H1 (cell line): Measurements from ENCODE around the gene PRODH2. TPM values are rescaled to one million over a fixed set of nuclear protein-coding genes. Genes with fewer than 3 reads are reported as not detected.

ENCODE experiments used
- CTCF ChIA-PET: fragments of 300-600 bp; sonication (Branson Sonifier 250); formaldehyde crosslinking; loops from one replicate; lab custom pipeline; 2021; ENCODE audit not compliant: partially characterized antibody; lab: Charles Lee
- POLR2A ChIA-PET: fragments of 300-600 bp; sonication (Branson Sonifier 250); formaldehyde crosslinking; loops from one replicate; lab custom pipeline; 2021; ENCODE audit warnings: inconsistent platforms; ENCODE audit not compliant: partially characterized antibody; lab: Charles Lee
- DNase-seq, 2 experiments: peaks; one replicate each; pipeline versions ENCODE4 v3.0.0 to v3.0.0-alpha.2; 2010 to 2022; ENCODE audit warnings: low spot score in 2 of 2, low read depth in 1 of 2, mixed read lengths in 1 of 2
- FAIRE-seq: peaks from 2 replicates; lab custom pipeline; 2011; peaks lifted over from hg19 to GRCh38; lab: Jason Lieb, UNC
- H2AFZ ChIP-seq: 2 replicates; pipeline ENCODE4 v1.8.1; 2012; ENCODE audit warnings: low read length, inconsistent platforms
- H2AK5ac ChIP-seq: 2 replicates; pipeline ENCODE4 v1.6.1; 2013; ENCODE audit warnings: low read depth, low read length
- H2BK120ac ChIP-seq: replicated peaks from 2 replicates; pipeline ENCODE3; 2013; ENCODE audit warnings: low read depth, low read length, inconsistent platforms
- H2BK12ac ChIP-seq: 2 replicates; pipeline ENCODE4 v1.6.1; 2013; ENCODE audit warnings: low read depth, low read length
- H2BK15ac ChIP-seq: 2 replicates; pipeline ENCODE4 v1.6.1; 2013; ENCODE audit warnings: low read length
- H2BK20ac ChIP-seq: 2 replicates; pipeline ENCODE4 v1.6.1; 2013; ENCODE audit warnings: low read length
- H2BK5ac ChIP-seq: 2 replicates; pipeline ENCODE4 v1.6.1; 2013; ENCODE audit warnings: low read depth, low read length
- H3K14ac ChIP-seq: 2 replicates; pipeline ENCODE4 v1.6.1; 2013; ENCODE audit warnings: inconsistent platforms; ENCODE audit not compliant: insufficient read length
- H3K18ac ChIP-seq: 2 replicates; pipeline ENCODE4 v1.6.1; 2013; ENCODE audit warnings: low read length; ENCODE audit errors: extremely low read depth
- H3K23ac ChIP-seq: 2 replicates; pipeline ENCODE4 v1.6.1; 2013; ENCODE audit warnings: inconsistent platforms; ENCODE audit not compliant: insufficient read length
- H3K23me2 ChIP-seq: 2 replicates; pipeline ENCODE4 v1.6.1; 2013; ENCODE audit warnings: low read depth, low read length
- H3K27ac ChIP-seq: 2 replicates; pipeline ENCODE4 v1.6.1; 2011; ENCODE audit warnings: low read depth, low read length, inconsistent platforms
- H3K27me3 ChIP-seq, 4 experiments: replicated peaks in 1 of 4; 1 replicate in 1 of 4; 2 replicates in 3 of 4; pipeline versions ENCODE4 v1.6.1 to v1.8.1; 2011 to 2013; ENCODE audit warnings: low read length in 3 of 4, mild to moderate bottlenecking in 3 of 4, inconsistent platforms in 2 of 4, mixed read lengths in 2 of 4, moderate library complexity in 1 of 4; ENCODE audit not compliant: control insufficient read depth in 3 of 4, insufficient read depth in 3 of 4; ENCODE audit errors: extremely low read depth in 1 of 4
- H3K36me3 ChIP-seq, 4 experiments: 2 replicates each; pipeline versions ENCODE4 v1.6.1 to v1.8.1; 2011 to 2013; ENCODE audit warnings: mild to moderate bottlenecking in 4 of 4, low read length in 3 of 4, moderate library complexity in 2 of 4, control low read depth in 1 of 4, inconsistent platforms in 1 of 4; ENCODE audit not compliant: insufficient read depth in 4 of 4, control insufficient read depth in 2 of 4
- H3K4ac ChIP-seq: replicated peaks from 2 replicates; pipeline ENCODE3; 2013; ENCODE audit warnings: low read length, low read depth, mixed read lengths, inconsistent platforms; ENCODE audit not compliant: insufficient read length
- H3K4me1 ChIP-seq, 4 experiments: replicated peaks in 1 of 4; 1 replicate in 1 of 4; 2 replicates in 3 of 4; pipeline versions ENCODE4 v1.6.1 to v1.8.1; 2011 to 2013; ENCODE audit warnings: low read length in 3 of 4, inconsistent platforms in 2 of 4, mixed read lengths in 1 of 4; ENCODE audit not compliant: insufficient read depth in 4 of 4, control insufficient read depth in 3 of 4
- H3K4me2 ChIP-seq, 2 experiments: 2 replicates each; pipeline versions ENCODE4 v1.6.1 to v1.8.1; 2011 to 2013; ENCODE audit warnings: low read depth in 2 of 2, low read length in 2 of 2, control low read depth in 1 of 2, inconsistent platforms in 1 of 2, mild to moderate bottlenecking in 1 of 2; ENCODE audit not compliant: insufficient read depth in 1 of 2
- H3K4me3 ChIP-seq, 4 experiments: fragments of 200-600, 300-600 bp in 1 of 4; sonication (generic), shearing (Covaris generic), sonication (Bioruptor Twin) in 1 of 4; 2 replicates each; pipeline versions ENCODE4 v1.5.1 to v1.8.1; 2011 to 2016; ENCODE audit warnings: low read length in 4 of 4, low read depth in 3 of 4, control low read depth in 2 of 4, inconsistent platforms in 2 of 4, mild to moderate bottlenecking in 2 of 4, mixed read lengths in 1 of 4, moderate library complexity in 1 of 4; ENCODE audit not compliant: insufficient read depth in 2 of 4; ENCODE audit errors: extremely low read depth in 1 of 4
- H3K56ac ChIP-seq: replicated peaks from 2 replicates; pipeline ENCODE3; 2013; ENCODE audit warnings: low read depth, mild to moderate bottlenecking, mixed read lengths, low read length, inconsistent platforms; ENCODE audit not compliant: insufficient read length
- H3K79me1 ChIP-seq: 2 replicates; pipeline ENCODE4 v1.6.1; 2013; ENCODE audit warnings: low read depth, low read length, control low read depth
- H3K79me2 ChIP-seq, 2 experiments: 2 replicates each; pipeline versions ENCODE4 v1.6.1 to v1.8.1; 2012 to 2013; ENCODE audit warnings: low read length in 2 of 2, mild to moderate bottlenecking in 2 of 2, inconsistent platforms in 1 of 2; ENCODE audit not compliant: insufficient read depth in 2 of 2, control insufficient read depth in 1 of 2
- H3K9ac ChIP-seq, 4 experiments: replicated peaks in 1 of 4; 1 replicate in 1 of 4; 2 replicates in 3 of 4; pipeline versions ENCODE4 v1.6.1 to v1.8.1; 2011 to 2013; ENCODE audit warnings: low read depth in 3 of 4, low read length in 3 of 4, control low read depth in 2 of 4, mild to moderate bottlenecking in 2 of 4, moderate library complexity in 2 of 4, inconsistent platforms in 1 of 4; ENCODE audit errors: extremely low read depth in 1 of 4
- H3K9me3 ChIP-seq, 2 experiments: 2 replicates each; pipeline versions ENCODE4 v1.6.1 to v1.8.1; 2012 to 2013; ENCODE audit warnings: mild to moderate bottlenecking in 2 of 2, moderate library complexity in 2 of 2, control low read depth in 1 of 2, inconsistent platforms in 1 of 2, low read depth in 1 of 2, low read length in 1 of 2, mixed read lengths in 1 of 2; ENCODE audit not compliant: insufficient read depth in 2 of 2
- H4K20me1 ChIP-seq, 2 experiments: replicated peaks in 1 of 2; 2 replicates each; pipeline versions ENCODE3 to v1.8.1; 2011 to 2013; ENCODE audit warnings: inconsistent platforms in 2 of 2, low read length in 2 of 2, mild to moderate bottlenecking in 1 of 2; ENCODE audit not compliant: insufficient read depth in 2 of 2, control insufficient read depth in 1 of 2
- H4K5ac ChIP-seq: 2 replicates; pipeline ENCODE4 v1.6.1; 2013; ENCODE audit warnings: low read length, low read depth, mixed read lengths, inconsistent platforms; ENCODE audit not compliant: insufficient read length
- H4K8ac ChIP-seq: 2 replicates; pipeline ENCODE4 v1.8.0; 2013; ENCODE audit warnings: mild to moderate bottlenecking, moderate library complexity, low read length, inconsistent platforms; ENCODE audit not compliant: insufficient read depth; ENCODE audit errors: extremely low read depth
- H4K91ac ChIP-seq: replicated peaks from 2 replicates; pipeline ENCODE3; 2013; ENCODE audit warnings: low read length, mixed read lengths, inconsistent platforms; ENCODE audit not compliant: insufficient read length
- BCL11A ChIP-seq, 2 experiments: IDR thresholded peaks; one replicate each; pipeline ENCODE4 v1.6.1; 2011; ENCODE audit warnings: low read depth in 2 of 2, low read length in 2 of 2, mild to moderate bottlenecking in 2 of 2
- CBX8 ChIP-seq: fragments of 300-800, 300-1000 bp; sonication (generic); IDR thresholded peaks from 2 replicates; pipeline ENCODE4 v1.7.1; 2016; ENCODE audit warnings: low read depth, low read length, borderline replicate concordance
- FOSL1 ChIP-seq: IDR thresholded peaks from 2 replicates; pipeline ENCODE4 v1.6.1; 2011; ENCODE audit warnings: mild to moderate bottlenecking, low read depth, low read length, moderate library complexity; ENCODE audit not compliant: insufficient read depth
- GTF2F1 ChIP-seq: IDR thresholded peaks from 2 replicates; pipeline ENCODE4 v1.6.1; 2012; ENCODE audit warnings: low read depth, low read length, improper control_type of control experiment, borderline replicate concordance
- ZNF274 ChIP-seq: IDR thresholded peaks from 2 replicates; pipeline ENCODE4 v1.7.0; 2012; ENCODE audit warnings: low read length, borderline replicate concordance; ENCODE audit errors: extremely low read depth
- WGBS, 2 experiments: shearing (Covaris generic) in 1 of 2; methylation state at CpG; one replicate each; pipeline versions ENCODE4 v1.1.6 to v1.1.7; 2013 to 2015; ENCODE audit warnings: low lambda C conversion rate in 2 of 2, mixed read lengths in 2 of 2, inconsistent platforms in 1 of 2, low coverage in 1 of 2, missing lambda C conversion rate in 1 of 2; ENCODE audit not compliant: insufficient replicate concordance in 2 of 2, insufficient coverage in 1 of 2, insufficient read length in 1 of 2; ENCODE audit errors: extremely low coverage in 1 of 2, missing lambda C conversion rate in 1 of 2; 5-methylcytosine and 5-hydroxymethylcytosine counted together
- polyA plus RNA-seq, 7 experiments: library from polyadenylated mRNA; depleted of rRNA in 3 of 7; stranded (reverse) in 5 of 7; unstranded in 2 of 7; fragments of >200 nt in 5 of 7; fragments of 200-250 nt in 2 of 7; gene quantifications; 1 replicate in 5 of 7; 2 replicates in 1 of 7; 4 replicates in 1 of 7; pipeline versions ENCODE4 v1.2.1 to v1.2.3, GENCODE V29; 2011 to 2013; ENCODE audit warnings: missing spikeins in 2 of 7, mixed read lengths in 2 of 7
- total RNA-seq: library from RNA; stranded (reverse); fragmentation: NEBNext Ultra II Directional; extraction: Animal tissue kit (Norgen Biotek cat#: 25700); gene quantifications from 2 replicates; pipeline ENCODE4 v1.2.1, GENCODE V29; 2021

PRODH2 gene
- total and polyA plus RNA-seq, 2 of the 8 experiments (the other 6 are each of a cell fraction or from before 2014, with no cell fraction given) = not detected

DNA sequence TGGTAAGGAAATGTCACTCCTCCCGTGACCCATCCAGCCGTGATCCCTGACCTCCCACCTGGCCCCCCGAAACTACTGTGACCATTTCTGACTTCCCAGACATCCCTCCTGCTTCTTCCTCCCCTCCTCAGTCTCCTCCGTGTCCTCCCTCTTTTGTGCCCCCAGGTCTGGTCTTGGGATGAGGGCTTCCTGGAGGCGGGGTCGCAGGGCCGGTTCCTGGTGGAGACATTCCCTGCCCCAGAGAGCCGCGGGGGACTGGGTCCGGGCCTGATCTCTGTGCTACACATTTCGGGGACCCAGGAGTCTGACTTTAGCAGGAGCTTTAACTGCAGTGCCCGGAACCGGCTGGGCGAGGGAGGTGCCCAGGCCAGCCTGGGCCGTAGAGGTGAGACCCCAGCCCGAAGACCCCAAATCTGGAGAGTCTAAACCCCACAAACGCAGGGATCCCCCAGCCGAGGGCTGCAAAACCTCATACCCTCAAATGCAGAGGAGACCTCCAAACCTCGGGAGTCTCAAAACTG, 49.1 kb upstream of the PRODH2 start:
- Histone ChIP-seq H2BK120ac (no peak overlapping the region), H2BK5ac (no peak overlapping the region), H3K23ac (no peak overlapping the region), H3K79me2 (no peaks in the 10 kb centered on the region), H4K5ac (peak overlapping the region; percentile 47), H3K4me1 (peaks cover 0 to 15% (median 10%) of the 10 kb centered on the region in 4 experiments; a peak in 5 of 7 replicates), H2BK12ac (no peak overlapping the region), H4K91ac (peak overlapping the region; percentile 83), H3K36me3 (no peaks in the 10 kb centered on the region), H2BK15ac (peak overlapping the region; percentile 96; the same call in 1 of the 2 replicates), H3K79me1 (no peaks in the 10 kb centered on the region), H4K8ac (0 out of 2 replicates have a peak overlapping the region, but pooled peaks have one; percentile 80), H3K9ac (no peak overlapping the region), H3K56ac (no peak overlapping the region), H2AFZ (peak overlapping the region; percentile 25; the same call in 1 of the 2 replicates), H3K4ac (peak overlapping the region; percentile 4), H3K14ac (no peak overlapping the region), H3K4me2 (peak overlapping the region; percentile 80 to 96), H3K18ac (no peak overlapping the region), H2BK20ac (no peak overlapping the region), H3K23me2 (peaks cover 16% of the 10 kb centered on the region), H3K27ac (no peak overlapping the region), H3K4me3 (peak overlapping the region; percentile 30 to 60 (median 51); a peak in 7 of 8 replicates), H2AK5ac (no peak overlapping the region), H3K27me3 (peaks cover 7 to 58% (median 54%) of the 10 kb centered on the region in 4 experiments), H3K9me3 (no peaks in the 10 kb centered on the region), H4K20me1 (peaks cover 0 to 3% of the 10 kb centered on the region in 2 experiments)
- CTCF ChIA-PET = interaction anchor here (0.6 to 2.9 kb wide), 4 partner anchors 11 to 726 kb away, joined by 3 to 18 read pairs (median 4); no protein-coding TSS in a partner anchor
- POLR2A ChIA-PET = interaction anchor here (0.8 to 1.7 kb wide), 4 partner anchors 8 to 147 kb away, joined by 3 to 20 read pairs (median 4); partner anchors contain the start of genes NPHS1 and SYNE4
- DNase-seq = no peak
- no peak for FAIRE-seq
- WGBS, 2 experiments = 54% methylated on average over 19 of the region's 19 CpGs; no CpG with 5 or more reads in 1 of the 2 experiments
- no peak for TF ChIP-seq GTF2F1
- no peak for TF ChIP-seq CBX8
- no peak for TF ChIP-seq FOSL1
- no peak for TF ChIP-seq ZNF274
- no peak for TF ChIP-seq BCL11A (IDR thresholded peaks at IDR 0.05; ENCODE audit: low read depth in 2 of 2, low read length in 2 of 2)
